H4 (cell line): Measurements from ENCODE around the gene ODF2. TPM values are rescaled to one million over a fixed set of nuclear protein-coding genes. Genes with fewer than 3 reads are reported as not detected.
"Not testable (repeated sequence)": the region's sequence is repeated elsewhere in the genome, so short reads cannot be mapped to it uniquely, and the experiment has no call there.

Source experiments
- DNase-seq: peaks from one replicate; pipeline ENCODE4 v3.0.0-alpha.2; 2015; ENCODE audit warnings: low spot score
- total RNA-seq: library from RNA; depleted of rRNA; stranded (reverse); fragments of >200 nt; shearing (Covaris generic); gene quantifications from 2 replicates; pipeline ENCODE4 v1.2.3, GENCODE V29; 2014; rRNA removed

The ODF2 gene
- total RNA-seq, result 28.6 and 30.2 TPM in 2 replicates

DNA sequence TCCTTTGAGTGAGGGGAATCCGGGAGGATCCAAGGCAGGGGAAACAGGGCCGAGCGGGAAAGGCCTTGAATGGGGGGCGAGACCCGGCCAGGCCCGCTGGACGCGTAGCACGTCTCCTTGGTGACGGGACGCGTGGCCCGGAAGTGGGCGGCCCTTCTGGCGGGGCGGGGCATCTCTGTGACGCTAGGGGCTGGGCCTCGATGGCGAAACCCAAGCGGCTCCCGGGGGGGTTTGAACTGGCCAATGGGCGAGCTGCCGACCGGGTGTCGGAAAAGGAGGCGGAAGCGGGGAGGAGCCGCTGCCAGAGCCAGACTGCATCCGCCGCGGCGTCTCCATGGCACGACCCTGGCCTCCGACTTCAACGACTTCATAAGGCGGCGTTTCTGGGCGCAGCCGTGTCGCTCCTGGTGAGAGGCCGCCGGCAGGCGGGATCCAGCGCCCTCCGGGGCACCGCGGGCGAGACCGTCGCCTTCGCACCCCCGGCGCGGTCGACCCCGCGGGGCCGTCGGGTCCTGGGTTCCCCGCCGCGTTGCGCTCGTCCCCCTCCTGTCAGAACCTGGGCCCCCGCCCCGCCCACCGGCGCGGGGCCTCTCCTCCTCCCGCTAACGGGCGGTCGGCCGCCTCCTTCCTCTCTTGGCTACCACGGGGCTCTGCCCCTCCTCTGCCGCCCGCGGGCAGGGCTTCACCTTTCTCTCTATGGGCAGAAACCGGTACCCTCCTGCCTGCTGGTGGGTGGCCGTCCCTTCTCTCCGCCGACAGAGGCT is at the start of gene ODF2:
Gene ODF2 (plus strand): TSS at position 158 of the 764 bp plus-strand sequence. CDS start 86 bp downstream, at position 244.
- DNase-seq, result peak; percentile 91

DNA sequence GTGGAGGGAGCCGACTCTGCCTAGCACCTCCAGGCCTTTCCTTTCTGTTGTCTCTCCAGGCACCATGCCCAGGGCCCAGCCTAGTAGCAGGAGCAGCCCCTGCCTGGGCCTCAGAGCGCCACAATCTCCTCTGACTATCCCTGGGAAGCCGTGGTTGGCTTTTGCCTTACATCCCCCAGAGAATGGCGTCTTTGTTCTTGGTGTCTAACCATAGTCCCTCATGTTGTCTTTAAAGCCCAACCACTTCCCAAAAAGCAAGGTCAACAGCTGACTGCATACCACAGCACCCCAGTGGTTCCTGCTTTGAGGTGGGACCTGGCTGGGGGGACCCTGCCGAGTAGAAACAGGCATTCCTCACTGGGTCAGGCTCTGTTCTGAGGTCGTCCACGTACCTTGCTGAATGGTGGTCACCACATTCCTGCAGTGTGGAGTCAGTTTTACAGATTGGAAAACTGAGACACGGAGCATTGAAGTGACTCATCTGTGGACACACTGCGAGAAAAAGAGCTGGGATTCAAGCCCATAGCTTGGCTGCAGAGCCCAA is 48.9 kb upstream of the ODF2 start:
- no peak for DNase-seq

DNA sequence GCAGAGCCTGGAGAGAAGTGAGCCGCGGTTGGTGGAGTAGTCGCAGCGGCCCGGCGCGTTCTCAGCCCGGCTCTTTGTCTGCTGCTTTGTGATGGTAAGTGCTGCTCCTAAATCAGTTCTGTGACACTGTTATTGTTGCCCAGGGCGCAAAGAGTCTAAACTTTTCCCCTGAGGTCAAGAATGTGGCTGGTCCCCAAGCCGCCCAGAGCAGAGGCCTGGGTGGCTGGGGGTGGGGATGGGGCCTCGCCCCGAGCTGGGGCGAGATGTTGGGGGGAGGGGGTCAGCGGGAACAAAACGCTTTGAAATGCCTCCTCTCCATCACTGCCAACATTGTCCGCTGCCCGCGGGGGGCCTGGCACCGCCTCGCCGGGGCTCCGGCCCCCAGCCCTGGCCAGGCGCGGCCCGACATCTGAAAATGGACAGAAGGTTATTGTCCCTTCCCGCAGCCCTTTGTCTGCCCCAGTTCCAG is 46.8 kb upstream of the ODF2 start:
- no peak for DNase-seq

DNA sequence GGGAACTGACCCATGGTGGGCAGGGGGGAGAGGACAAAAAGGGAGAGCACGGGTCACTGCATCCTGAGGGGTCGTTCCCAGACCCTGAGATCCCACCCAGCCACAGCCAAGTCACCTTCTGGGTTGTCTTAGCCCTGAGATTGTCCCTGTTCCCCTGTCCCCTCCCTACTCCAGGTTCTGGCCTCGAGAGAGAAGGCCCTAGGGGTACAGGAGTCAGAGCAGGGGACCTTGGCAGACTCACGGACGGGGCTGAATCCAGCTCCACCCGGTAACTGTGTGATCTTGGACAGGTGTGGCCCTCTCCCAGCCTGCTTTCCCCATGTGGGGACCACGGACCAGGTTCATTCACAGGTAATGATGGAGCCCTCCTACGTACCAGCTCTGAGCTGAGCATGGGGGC is 46.4 kb upstream of the ODF2 start:
- no peak for DNase-seq

DNA sequence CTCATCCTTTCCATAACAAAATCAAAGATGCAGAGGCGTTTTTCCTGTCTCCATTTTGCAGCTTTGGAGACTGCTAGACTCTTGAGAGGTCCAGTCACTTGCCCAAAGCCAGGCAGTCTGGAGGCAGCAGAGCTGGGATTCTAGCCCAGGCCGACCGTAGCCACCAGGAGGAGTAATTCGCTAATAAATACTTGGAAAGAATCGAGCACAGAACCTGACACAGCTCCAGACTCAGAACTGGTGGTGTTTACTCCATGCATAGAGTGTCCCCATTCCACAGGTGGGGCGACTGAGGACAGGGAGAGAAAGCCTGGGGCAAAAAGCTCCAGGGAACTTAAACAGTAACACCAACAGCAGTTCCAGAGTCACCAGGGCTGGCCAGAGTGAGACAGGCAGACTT is 45.8 kb upstream of the ODF2 start:
- DNase-seq, result no peak

DNA sequence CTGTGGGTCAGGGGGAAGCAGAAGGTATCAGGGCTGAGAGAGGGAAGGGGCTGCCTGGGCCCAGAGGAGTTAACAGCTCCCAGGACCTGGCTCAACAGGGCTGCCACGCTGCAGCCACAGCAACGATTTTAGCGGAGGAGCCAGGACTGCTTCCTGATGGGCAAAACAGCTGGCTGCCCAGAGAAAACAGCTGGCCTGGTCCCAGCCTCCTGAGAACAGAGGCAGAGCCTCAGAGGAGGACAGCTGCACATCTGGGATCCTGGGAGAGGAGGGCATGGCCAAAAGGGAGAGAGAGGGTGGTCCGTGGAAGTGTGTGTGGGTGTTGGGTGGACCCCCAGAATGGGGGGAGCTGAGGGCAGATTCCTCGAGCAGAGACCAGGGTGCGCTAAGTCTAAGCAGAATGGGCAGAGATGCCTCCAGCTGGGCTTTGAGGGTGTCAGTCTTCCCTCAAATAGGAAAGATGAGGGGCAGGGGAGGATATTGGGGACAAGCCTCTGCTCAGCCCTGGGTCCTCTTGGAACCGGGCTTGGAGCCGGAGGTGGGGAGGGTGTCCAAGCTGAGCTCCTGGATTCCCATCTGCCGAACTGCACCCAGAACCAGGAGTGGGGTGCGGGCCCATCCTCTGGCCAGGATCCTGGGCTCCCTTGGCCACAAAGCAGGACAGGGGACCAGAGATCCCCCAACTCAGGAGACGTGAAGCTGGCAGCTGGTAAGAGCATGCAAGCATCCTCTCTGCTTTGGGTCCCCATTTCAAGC is 44.3 kb upstream of the ODF2 start:
- DNase-seq, result no peak

DNA sequence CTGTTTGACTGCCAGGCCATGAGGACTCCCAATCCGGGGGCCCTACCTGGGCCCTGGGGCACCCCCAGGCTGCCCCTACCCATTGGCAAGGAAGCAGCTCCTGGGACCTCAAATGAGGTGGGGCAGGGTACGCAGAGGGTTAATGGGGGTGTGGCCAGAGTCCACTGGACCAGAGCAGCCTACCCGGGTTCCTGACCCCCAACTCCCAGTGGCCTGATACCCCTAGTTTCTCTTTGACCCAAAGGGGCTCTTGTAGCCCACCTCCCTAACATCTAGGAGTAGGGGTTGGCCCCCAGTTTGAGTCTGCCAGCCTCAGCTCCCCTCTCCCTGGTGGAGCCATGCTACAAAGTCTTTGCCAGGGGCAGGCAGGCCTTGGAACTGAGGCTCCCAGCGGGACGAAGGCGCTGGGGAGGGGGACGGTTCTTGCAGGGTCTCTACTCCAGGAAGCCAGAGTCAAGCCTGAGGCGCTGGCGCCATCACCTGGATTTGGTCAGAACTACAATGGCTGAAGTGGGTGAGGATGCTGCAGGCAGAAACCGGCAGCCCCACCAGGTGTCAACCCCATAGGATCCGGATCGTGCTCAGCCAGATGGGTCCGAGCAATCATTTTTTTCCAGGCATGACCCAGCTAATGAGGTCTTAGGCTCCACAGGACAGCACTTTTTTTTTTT is 43.6 kb upstream of the ODF2 start:
- no peak for DNase-seq

DNA sequence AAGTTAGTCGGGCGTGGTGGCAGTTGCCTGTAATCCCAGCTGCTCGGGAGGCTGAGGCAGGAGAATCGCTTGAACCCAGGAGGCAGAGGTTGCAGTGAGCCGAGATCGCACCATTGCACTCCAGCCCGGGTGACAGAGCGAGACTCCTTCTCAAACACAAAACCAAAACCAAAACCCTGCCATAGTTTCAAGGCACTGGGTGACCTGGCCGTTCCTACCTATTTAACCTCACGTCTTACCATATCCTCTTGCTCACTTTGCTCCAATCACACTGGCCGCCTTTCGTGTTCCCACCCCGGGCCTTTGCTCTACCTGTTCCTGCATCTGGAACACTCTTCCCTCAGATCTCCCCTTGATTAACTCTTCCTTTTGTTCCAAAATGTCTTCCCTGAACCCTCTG is 42.1 kb upstream of the ODF2 start:
- not testable (repeated sequence) for DNase-seq

DNA sequence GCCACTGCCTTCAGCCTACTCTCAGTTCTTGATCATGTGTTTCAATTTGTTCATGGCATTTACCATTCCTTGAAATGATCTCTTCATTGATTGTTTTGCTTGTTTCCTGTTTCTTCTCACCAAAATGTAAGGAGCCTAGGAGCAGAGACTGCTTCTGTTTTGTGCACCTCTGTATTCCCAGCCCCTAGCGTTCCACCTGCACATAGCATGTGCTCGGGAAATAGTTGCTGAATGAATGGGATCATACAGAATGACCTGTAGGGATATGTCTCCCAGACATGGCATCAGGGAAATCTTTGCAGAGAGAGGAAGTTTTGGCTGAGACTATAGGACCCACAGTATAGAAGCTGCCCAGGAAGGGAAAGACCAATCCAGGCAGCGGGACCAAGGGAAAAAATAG is 41.3 kb upstream of the ODF2 start:
- no peak for DNase-seq

DNA sequence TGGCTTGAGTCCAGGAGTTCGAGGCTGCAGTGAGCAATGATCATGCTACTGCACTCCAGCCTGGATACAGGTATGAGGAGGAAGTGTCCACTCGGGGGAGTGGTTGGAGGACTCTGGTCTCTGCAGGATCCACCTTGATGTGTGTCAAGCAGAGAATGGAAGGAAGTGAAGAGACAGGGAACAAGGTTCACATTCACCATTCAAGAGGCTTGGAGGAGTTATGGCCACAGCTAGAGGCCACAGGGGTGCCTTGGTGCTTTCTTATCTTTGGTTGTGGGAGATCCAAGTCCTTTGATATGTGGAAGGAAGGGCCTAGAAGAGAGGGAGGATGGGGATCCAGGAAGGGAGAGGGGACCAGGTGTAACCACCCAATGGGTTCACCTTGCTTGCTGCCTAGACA is 40.5 kb upstream of the ODF2 start:
- no peak for DNase-seq

DNA sequence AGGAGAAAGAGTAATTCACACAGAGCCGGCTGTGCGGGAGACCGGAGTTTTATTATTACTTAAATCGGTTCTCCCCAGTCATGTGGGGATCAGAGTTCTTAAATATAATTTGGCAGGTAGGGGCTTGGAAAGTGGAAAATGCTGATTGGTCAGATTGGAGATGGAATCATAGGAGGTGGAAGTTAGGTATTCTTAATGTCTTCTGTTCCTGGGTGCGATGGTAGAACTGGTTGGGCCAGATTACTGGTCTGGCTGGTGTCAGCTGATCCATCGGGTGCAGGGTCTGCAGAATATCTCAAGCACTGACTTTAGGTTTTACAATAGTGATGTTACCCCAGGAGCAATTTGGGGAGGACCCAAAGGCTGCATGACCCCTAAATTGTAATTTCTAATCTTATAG is 39.8 kb upstream of the ODF2 start:
- no peak for DNase-seq

DNA sequence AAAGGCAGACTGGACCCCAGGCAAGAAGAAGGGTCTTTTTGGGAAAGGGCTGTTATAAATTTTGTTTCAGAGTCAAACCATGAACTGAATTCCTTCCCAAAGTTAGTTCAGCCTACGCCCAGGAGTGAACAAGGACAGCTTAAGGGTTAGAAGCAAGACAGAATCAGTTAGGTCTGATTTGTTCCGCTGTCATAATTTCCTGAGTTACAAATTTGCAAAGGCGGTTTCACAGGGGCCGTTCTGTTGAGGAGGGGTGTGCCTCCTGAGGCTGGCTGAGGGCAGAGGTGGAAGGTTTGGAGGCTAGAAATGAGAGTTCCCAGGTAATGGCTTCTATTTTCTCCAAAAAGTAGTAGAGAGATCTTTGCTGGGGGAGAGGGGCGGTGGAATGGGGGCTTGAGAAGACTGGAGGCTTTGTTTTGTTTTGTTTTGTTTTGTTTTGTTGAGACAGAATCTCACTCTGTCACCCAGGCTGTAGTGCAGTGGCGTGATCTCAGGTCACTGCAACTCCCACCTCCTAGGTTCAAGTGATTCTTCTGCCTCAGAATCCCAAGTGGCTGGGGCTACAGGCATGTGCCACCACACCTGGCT is 39.3 kb upstream of the ODF2 start:
- no peak for DNase-seq

DNA sequence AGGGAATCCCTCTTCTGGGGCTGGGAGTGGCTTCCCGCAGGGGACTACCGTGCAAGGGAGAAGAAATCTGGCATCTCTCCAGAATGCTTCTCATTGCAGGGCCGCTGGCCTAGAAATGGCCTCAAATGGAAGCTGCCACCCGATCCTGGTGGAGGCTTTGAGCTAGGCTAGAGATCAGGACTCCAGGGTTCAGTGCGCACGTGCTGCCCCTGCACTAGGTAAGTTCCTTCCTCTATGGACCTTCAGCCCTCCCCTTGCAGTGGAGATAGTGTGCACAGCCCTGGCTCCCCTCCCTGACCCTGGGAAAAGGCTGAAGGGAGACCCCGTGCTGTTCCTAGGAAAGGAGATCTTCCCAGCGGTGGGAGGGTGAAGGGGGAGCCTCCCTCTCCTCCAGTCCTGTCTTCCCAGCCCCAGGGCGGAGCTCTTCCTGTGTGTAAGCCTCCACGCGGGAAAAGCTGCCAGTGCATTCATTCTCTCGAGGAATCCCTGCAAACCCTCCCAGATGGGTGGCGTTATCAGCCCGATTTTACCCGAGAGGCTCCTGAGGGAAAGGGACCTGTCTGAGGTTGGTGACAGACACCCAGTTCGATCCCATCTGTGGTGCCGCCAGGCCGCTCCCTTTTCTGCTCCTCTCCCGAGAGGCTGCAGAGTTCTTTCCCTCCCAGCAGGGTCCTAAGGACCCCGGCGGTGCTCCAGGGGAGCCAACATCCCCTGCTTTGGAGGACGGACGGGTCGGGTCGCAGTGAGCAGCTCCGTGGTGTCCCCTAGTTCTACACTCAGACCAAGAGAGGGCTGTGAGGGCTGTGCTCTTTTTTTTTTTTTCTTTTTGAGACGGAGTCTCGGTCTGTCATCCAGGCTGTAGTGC is 36.5 kb upstream of the ODF2 start:
- peak; percentile 3 for DNase-seq

DNA sequence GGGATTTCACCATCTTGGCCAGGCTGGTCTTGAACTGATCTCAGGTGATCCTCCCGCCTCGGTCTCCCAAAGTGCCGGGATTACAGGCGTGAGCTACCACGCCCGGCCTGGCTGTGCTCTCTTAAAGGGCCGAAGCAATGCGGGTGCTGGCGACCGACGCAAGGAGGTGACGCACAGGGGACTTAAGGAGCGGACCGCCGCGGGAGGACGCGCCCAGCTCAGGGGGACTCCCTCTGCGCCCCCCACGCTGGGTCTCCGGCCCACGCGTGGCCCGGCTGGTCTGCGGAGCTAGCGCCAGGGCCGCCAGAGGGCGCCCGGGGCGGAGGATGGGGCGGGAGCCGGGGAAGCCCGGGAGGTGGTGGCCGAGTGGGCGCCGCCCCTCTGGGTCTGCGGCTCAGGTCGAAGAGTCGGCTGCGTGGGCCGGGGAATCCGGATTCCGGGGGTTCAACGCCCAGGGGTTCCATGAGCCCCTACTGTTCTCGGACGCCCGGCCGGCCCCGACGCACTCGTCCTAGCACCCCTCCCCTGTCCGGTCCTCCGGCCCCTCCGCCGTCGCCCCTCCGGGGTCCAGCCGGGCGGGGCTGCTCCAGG is 35.7 kb upstream of the ODF2 start:
- DNase-seq, result no peak

DNA sequence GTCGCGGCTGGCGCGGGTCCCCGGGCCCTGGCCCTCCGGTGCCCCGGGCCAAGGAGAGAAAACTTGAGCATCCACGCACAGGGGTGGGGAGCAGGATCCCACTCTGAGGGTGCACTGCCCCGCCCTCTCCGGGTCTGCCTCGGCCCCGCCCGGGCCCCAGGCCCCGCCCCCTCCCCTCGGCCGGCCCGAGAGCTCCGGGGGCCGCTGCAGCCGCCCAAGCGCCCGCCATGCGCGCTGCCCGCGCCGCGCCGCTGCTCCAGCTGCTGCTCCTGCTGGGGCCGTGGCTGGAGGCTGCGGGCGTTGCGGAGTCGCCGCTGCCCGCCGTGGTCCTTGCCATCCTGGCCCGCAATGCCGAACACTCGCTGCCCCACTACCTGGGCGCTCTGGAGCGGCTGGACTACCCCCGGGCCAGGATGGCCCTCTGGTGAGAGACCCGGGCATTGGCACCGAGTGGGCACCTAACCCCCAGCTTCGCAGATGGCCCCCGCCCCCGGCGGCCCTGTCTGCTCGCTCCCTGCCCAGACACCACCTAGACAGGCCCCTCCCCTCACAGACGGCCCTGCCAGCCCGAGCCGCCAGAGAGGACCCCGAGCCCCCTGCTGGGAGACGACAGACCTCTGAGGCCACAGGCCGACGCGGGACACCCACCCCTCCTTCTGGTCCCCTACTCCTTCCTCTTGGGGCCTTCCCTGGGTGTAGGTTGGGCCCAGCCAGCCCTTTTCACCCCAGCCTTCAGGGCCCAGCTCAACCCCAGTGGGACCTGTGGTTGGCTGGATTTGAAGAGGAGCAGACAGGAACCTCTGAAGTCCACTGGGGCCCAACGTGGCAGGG is 34.9 kb upstream of the ODF2 start, which contains the start of gene CERCAM:
Gene CERCAM (plus strand): TSS at position 207 of the 831 bp plus-strand sequence. CDS start 21 bp downstream, at position 228.
- no peak for DNase-seq

DNA sequence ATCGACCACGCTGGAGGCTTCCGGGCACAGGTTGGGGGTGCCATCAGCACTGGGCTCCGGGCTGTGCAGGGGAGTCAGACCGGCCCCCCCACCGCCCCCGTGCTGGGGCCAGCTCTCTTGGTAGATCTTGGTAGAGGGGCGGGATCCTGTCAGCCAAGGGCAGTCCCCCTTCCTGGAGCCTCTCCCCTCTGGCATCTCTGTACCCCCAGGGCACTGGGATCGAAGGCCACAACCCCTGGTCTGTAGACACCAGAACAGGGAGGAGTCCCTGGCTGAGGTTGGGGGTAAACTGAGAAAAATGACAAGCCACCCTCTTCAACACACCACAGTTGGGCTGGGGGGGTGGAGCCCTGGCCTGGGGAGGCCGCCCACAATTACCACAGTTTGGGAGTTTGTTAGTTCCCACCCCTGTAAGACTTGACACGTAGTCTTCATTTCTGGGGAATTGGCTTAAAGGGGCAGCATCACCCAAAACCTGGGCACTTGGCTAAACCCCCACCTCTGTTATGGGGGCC is 34.3 kb upstream of the ODF2 start:
- DNase-seq, result no peak

DNA sequence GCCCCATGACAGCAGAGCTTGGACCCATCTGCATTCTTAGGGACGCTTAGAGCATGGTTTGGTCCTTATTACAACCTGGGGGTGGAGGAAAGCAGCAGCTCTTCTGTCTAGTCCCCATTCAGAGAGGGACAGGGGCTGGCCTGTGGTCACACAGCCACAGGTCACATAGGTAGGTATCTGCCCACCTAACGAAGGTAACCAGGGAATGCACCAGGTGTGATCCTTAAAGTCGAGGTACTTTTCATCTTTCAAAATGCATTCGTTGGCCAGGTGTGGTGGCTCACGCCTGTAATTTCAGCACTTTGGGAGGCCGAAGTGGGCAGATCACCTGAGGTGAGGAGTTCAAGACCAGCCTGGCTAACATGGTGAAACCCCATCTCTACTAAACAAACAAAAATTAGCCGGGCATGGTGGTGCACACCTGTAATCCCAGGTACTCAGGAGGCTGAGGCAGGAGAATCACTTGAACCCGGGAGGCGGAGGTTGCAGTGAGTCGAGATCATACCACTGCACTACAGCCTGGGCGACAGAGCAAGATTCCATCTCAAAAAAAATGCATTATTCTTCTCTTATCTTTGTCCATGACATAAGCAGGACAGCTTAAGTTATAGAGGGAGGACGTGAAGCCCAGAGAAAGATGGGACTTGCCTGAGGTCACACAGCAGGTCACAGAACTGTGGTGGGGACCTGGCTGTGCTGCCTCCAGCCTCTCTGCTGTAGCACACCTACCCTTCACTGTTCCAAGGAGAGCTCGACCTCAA is 33.6 kb upstream of the ODF2 start:
- not testable (repeated sequence) for DNase-seq

DNA sequence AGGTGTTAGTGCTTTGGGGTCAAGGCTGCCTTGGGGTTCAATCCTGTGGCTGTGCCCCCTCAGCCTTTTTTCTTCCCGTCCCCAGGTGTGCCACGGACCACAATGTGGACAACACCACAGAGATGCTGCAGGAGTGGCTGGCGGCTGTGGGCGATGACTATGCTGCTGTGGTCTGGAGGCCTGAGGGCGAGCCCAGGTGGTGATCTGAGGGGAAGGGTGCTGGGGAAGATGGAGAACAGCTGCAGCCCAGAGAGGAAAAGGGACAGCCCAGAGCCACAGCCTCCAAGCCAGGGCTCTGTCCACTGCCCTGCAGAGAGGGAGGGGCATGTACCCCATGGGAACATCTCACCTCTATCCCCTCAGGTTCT is 33.0 kb upstream of the ODF2 start:
- peak; percentile 3 for DNase-seq
